HG03354 (cell line): ENCODE results near the gene NOP56.

Source experiments
- ATAC-seq: cut with Tn5 transposase; IDR thresholded peaks from one replicate; pipeline ENCODE4 v1.9.1; 2021; ENCODE audit warnings: mild to moderate bottlenecking; ENCODE audit not compliant: unreplicated experiment, poor library complexity, severe bottlenecking

Gene NOP56

DNA sequence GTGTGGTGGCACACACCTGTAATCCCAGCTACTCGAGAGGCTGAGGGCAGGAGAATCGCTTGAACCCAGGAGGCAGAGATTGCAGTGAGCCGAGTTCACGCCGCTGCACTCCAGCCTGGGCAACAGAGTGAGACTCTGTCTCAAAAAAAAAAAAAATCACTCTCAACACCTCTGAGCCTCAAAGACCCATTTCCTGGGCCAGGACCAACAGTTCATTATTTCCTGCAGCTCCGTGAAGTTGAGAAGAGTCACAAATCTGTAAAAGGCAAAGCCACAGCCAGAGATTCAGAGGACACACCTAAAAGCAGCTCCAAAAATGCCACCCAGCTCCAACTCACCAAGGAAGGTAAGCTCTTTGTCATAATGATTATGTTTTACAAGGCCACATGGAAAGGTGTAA, 15.2 kb upstream of the NOP56 start:
- ATAC-seq = no peak

DNA sequence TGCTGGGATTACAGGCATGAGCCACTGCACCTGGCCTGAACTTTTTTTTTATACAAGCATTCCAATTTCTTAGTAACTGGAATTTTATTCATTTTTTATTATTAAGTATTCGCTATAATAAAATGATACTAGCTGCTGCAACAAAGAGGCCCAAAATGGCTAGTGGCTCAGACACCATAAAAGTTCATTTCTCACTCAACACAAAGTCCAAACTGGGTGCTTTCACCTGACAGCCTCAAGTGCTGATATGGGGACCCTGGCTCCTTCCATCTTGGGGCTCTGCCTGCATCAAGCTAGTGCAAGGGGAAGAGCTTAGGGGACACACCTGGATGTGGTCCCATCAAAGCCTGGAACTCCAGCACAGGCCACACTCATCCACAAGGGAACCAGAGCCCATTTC, 12.2 kb upstream of the NOP56 start:
- ATAC-seq = no peak

DNA sequence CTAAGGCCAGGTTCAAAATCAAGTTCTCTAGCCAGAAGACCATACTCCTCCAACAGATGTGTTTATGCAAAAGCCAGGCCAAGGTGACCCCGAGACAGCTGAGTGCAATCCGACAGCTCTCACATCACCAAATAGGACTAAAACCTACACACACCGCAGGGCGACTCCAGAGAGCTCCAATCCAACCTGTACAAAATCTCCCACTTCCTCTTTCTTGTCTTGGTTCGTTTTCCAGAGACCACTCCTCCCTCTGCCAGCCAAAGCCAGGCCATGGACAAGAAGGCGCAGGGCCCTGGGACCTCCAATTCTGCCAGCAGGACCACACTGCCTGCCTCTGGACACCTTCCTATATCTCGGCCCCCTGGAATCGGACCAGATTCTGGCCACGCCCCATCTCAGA, 11.5 kb upstream of the NOP56 start:
- no peak for ATAC-seq

DNA sequence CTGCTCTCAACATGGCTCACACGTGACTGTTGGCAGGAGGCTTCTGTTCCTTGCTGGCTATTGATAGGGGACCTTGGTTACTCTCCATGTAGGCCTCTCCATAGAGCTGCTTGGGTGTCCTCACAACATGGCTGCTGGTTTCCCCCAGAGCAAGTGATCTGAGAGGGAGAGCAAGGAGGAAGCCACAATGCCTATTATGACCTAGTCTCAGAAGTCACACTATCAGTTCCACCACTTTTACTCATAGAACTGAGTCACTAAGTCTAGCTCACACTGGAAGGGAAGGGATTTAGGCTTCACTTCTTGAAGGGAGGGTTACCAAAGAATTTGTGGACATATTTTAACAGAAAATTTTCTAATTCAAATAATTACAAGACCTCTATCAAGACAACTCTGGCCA, 8.7 kb upstream of the NOP56 start:
- ATAC-seq = no peak

DNA sequence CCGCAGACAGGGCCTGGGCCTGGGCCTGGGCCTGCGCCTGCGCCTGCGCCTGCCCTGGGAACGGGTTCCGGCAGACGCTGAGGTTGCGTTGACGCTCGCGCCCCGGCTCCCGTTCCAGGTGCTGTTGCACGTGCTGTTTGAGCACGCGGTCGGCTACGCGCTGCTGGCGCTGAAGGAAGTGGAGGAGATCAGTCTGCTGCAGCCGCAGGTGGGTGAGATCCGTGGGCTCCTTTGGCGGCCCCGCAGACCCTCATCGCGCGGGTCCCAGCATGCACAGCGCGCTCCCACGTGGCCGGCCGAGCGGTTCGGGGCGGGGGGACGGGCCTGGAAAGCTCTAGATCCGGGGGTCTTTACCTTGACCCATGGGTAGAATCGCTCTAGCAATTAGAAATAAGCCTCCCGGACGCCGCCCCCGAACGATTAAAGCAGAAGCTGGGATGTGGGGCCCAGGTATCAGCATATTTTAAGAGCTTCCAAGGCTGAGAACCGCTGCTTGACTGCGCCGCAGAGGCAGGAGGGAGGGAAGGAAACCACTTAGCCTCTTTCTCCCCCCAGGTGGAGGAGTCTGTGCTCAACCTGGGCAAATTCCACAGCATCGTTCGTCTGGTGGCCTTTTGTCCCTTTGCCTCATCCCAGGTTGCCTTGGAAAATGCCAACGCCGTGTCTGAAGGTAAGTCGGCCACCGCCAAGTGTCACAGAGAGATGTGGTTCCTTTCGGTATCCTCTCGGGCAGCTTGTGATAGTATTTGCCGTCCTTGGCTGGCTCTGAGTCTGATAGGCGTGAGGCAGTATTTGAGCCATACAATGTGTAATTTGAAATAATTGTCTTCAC, 508 bp downstream of the NOP56 start:
- peak; percentile 44 for ATAC-seq

DNA sequence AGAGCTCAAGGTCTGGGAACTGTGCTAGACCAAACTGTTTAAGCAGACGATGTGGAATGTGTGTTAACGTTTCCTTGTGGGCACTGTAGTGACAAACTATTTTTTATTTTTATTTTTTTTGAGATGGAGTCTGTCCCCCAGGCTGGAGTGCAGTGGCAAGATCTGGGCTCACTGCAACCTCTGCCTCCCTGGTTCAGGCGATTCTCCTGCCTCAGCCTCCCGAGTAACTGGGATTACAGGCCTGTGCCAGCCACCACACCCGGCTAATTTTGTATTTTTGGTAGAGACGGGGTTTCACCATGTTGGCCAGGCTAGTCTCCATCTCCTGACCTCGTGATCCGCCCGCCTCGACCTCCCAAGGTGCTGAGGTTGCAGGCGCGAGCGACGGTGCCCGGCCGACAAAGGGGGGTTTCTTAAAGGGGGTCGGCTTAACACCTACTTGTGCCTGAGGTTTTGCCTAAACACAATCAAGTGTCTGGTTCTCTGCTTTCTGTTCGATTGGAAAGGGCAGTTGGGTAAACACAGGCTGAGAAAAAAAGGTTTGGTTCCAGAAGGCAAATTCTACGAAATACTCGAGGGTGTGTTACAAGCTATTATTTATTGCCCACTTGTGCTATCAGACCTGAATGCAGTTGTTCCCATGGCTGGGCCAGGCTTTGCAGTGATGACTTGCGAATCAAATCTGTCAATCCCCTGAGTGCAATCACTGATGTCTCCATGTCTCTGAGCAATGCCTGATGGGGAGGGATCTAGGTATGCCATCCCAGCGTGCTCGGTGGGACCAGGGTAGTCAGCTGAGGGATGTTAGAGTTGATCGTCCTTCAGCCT, 1.3 kb downstream of the NOP56 start:
- ATAC-seq = no peak

DNA sequence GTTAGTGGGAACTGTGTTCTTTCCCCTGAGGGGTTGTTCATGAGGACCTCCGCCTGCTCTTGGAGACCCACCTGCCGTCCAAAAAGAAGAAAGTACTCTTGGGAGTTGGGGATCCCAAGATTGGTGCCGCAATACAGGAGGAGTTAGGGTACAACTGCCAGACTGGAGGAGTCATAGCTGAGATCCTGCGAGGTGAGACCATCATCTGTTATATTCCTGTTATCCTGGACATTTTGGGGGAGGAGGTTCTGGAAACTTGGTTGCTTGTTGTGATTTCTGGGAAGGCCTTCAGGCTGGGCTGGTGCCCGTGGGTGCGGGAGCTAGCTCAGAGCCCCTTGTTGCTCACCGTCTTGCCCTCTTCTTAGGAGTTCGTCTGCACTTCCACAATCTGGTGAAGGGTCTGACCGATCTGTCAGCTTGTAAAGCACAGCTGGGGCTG, 2.0 kb downstream of the NOP56 start:
- no peak for ATAC-seq

DNA sequence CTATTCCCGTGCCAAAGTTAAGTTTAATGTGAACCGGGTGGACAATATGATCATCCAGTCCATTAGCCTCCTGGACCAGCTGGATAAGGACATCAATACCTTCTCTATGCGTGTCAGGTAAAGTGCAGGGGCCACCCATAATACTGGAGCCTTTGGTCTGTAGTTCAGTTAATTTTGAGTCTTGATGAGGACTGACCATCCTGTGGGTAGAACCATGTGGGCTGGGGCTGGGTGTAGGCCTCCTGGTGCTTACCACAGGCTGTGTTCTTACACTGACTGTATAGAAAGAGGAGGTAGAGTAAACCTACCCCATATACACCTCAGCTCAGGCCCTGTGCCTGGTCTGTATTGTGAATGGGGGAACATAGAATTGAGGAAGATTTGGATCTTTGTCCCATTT, 2.4 kb downstream of the NOP56 start:
- ATAC-seq = no peak

DNA sequence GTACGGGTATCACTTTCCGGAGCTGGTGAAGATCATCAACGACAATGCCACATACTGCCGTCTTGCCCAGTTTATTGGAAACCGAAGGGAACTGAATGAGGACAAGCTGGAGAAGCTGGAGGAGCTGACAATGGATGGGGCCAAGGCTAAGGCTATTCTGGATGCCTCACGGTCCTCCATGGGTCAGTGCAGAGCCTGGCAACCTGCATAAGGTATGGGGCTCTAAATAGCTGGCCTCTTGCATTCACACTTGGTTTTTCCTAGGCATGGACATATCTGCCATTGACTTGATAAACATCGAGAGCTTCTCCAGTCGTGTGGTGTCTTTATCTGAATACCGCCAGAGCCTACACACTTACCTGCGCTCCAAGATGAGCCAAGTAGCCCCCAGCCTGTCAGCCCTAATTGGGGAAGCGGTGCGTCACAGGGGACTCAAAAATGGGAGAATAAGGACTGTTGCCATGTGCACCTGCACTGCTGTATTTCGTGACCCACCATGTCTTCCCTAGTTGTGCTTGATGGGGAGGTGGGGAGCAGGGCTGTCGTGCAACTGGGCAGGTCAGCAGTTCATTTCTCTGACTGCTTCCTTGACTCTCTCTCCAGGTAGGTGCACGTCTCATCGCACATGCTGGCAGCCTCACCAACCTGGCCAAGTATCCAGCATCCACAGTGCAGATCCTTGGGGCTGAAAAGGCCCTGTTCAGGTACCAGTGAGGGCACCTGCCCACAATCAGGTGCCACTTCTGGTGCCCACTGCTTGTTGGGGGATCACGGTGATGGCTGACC, 3.1 kb downstream of the NOP56 start:
- no peak for ATAC-seq

DNA sequence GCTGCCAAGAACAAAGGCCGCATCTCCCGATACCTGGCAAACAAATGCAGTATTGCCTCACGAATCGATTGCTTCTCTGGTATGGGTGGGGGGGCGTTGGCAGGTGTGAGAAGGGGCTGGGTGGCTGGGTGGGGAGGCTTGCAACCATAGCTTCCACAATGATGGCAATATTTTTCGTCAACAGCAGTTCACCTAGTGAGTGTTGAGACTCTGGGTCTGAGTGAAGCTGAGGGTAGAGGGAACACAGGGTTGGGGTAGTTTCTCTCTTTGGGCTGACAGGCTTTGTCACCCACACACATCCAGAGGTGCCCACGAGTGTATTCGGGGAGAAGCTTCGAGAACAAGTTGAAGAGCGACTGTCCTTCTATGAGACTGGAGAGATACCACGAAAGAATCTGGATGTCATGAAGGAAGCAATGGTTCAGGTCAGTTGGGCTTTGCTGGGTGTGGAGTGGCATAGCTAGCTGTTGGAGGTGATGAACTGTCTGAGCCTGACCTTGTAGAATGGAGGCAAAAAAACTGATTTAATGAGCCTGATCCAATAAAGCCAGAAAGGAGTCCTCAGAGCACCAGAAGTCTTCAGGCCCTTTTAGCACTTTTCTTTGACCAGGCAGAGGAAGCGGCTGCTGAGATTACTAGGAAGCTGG, 4.2 kb downstream of the NOP56 start:
- ATAC-seq = no peak

DNA sequence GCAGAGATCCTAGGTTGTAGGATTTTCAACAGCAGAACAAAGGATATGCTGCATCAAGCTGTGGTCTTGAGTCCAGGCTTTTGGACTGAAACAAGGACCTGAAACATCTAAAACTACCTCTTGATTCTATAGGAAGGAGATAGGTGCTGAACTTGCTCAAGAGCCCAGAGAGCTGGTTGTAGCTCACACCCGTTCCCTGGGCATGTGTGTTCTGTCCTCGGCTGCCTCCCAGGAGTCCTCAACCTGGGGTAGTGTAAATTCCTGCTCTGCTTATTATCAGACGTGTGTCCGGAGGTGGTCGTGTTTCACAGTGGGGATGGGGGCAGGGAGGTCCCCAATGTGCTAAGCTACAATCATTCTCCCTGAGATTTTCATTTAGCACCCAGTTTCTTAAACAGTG, 4.8 kb downstream of the NOP56 start:
- ATAC-seq = no peak

DNA sequence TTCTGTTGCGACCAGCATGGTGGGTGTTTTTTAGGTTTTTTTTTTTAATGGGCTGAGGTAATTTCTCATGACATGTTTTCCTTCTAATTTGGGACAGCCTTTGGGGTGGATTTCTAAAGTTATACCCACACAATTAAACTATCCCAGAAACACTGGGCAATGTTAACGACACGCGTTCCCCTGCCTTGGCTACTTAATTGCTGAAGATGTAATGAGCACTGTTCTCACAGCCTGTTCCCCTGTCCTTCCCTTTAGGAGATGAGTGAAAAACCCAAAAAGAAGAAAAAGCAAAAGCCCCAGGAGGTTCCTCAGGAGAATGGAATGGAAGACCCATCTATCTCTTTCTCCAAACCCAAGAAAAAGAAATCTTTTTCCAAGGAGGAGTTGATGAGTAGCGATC, 5.2 kb downstream of the NOP56 start:
- ATAC-seq = no peak

DNA sequence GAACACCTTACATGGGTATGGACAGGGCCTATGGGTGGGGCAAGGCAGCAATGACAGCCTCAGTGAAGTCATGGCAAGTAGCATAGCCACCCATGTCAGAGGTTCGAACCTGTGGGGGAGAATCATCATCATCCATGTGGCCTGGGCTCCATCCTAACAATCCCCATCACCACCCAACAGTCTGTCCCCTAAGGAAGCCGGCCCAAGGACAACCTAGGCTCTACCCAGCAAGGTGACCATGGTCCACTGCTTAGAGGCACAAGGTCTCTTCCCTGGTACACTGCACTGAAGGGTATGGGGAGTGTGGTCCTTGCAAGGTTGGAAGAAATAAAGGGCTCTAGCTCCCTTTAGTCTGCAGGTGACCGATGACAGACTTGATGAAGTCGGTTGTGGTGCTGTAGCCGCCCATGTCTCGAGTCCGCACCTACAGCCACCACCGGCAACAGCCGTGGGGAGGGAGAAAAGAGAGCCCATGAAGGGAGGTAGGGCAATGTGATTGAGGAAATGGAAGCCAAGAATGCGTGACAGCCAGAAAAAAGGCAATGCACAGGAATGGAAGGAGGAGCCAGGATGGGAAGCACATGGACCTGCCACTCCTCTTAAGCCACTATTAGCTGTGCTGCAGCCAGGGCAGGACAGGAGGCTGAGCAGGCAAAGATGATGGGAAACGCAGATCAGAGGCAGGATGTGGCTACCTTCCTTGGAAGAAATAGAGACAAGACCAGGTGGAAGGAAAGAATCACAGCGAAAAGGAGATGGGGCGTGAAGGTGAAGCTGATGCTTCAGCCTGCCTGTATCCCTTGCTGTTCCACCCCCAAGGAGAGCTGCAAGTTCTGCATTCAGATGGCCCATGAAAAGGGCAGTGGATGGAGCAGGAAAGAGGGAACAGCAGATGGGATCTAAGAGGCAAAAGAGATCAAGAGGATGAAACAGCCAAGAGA, 6.3 kb downstream of the NOP56 start:
- no peak for ATAC-seq

DNA sequence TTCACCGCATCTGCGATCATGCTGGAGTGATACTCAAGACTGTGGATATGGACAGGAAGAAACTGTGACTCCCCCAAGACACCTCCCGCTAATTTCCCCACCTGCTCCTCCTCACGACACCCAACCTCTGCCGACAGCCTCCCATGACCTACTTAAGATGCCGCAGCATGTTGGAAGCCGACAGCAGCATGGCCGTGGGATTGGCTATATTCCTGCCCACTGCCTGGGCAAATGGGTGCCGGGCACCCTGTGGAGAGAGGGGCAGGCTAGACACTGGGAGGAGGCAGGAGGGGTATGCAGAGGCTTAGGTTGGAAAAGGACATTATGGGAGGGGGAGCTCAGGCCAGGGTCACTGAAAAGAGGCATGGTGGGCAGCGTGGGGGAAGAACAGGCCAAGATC, 7.1 kb downstream of the NOP56 start:
- no peak for ATAC-seq

DNA sequence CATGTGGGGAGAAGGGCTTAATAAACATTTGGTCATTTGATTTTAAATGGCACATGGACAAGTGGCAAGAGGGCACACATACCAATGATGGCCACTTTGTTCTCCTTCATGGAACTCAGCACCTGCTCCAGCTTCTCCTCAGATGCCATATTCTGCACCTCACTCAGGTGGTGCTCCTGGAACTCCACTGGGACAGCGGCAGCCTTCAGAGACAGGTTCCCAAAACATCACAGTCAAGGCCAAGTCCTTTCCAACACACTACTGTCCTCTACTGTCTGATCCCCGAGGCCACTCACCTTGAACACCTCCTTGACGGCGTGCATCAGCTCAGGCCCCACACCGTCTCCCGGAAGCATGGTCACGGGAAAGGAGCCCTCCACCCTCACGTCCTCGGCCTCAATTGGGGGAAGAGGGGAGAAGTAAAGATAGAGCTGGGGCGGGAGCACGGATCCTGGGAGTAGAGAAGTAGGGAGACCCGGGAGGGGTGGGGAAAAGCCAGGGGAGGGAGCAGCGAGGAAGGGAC, 11.0 kb downstream of the NOP56 start:
- ATAC-seq = no peak

DNA sequence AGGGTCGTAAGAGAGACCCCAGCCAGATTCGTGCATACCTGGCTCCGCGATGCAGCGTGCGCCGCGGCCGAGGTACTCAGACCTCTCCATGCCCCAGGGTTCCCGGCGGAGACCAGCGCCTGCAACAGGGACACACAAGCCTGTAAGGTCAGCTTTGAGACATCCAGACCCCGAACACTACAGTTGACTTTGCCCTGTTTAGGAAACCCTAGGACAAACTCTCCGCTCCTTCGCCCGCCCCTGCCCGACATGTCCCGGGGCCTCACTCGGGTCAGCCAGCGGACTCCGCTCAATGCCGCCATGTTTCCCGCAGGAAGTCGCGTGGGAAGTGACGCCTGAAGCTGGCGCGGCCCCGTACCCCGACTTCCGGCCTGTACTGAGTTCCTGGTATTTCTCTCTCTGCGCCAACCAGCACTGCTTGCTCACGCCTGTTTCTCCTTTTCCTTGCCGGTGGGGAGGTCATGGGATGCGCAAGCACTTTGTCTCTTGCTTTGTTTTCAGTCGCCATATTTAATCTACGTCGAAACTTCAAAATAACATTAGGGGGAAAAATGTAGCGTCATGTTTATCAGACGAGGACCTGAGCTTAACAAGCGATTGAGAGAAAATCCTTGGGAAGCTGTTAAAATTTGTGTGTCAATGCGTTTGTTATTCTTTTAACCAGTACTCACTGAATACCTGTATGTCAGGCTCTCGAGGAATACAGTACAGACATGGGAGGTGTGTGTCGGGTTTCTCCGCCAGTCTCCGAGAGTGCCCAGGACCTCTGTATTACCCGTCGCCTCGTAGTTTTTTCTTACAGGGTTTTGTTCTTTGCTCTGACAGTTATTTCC, 11.7 kb downstream of the NOP56 start, which contains the start of gene IDH3B:
TSS of gene IDH3B (minus strand) at position 330 of the 833 bp plus-strand sequence. CDS start at position 302, 28 bp downstream.
- peak; percentile 94 for ATAC-seq

DNA sequence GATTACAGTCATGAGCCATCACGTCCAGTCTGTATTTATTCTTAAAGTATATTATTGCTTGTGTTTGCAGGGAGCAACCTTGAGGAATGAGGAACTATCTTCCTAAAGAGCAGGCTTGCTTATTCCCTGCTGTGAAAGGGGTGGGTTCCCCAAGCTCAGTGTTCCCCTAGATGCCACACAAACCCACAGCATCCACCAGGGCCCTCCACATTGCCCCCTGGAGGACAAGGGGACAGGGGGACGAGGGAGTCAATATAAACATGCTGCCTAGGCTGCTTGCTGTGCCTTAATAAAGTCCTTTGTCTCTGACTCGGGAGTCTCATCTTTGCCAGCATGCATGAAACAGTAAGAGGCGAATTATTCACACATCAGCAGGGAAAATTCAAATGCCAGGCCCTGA, 19.5 kb downstream of the NOP56 start:
- ATAC-seq = no peak

DNA sequence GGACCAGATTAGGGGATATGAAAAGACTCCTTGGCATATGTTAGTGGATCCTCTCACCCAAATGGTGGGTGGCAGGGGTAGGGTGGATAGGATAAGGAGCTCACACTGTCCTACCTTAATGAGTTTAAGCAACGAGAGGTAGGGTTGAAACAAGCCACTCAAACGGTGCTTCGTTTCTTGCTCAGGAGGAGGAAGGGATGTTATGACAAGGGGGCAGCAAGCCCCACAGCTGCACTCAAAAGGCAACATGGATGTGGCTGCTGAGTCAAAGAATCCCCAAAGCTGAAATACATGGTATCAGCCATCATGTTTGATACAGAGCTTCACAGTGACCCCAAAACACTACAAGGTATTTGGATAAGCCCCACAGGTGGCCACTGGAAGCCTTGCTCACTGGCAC, 20.0 kb downstream of the NOP56 start:
- ATAC-seq = no peak
